Sigmoid colon (tissue), 4 donors: ENCODE measurements around the gene RPL3.

ENCODE experiments used
- EP300 ChIP-seq, 4 donors: sonication (generic); formaldehyde crosslinking; IDR thresholded peaks; one replicate each; pipeline ENCODE4 v1.6.1; 2017; ENCODE audit warnings: antibody characterized with exemption in 4 of 4
- POLR2A ChIP-seq, 2 donors: fragments of 450-650 bp; IDR thresholded peaks; one replicate each; pipeline ENCODE4 v1.6.1; 2016; ENCODE audit warnings: antibody characterized with exemption in 2 of 2, mild to moderate bottlenecking in 2 of 2, moderate library complexity in 2 of 2

DNA sequence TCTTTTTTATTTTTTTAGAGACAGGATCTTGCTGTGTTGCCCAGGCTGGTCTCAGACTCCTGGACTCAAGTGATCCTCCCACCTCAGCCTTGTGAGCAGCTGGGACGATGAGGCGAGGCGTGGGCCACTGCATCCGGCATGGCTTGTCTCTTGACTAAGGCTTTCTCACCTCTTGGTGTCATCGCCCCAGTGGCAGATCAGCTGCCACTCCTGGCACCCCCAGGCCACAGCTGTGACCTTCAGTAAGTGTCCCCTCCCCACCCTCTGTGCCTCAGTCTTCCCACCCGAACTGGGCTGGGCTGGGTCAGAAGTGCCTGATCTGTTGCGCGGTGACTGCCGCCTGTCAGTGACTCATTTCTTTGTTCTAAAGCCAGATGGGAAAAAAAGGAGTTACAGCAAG is 33.9 kb upstream of the RPL3 start:
- TF ChIP-seq POLR2A (IDR thresholded peaks at IDR 0.05) (no peak), EP300 (IDR thresholded peaks at IDR 0.05) (no peak)
